ENCODE results near the gene IL1RAP. TPM values are rescaled to one million over a fixed set of nuclear protein-coding genes. Genes with fewer than 3 reads are reported as not detected.

IL1RAP gene
- total RNA-seq, 1 donor from 2014 or later, result 107 TPM

GRCh38 chr3:190614226-190615059, 100.6 kb downstream of the IL1RAP start:
- no peak for DNase-seq (ENCODE audit: low spot score)

- no peak for DNase-seq (ENCODE audit: low spot score)
These were observed 101.1 kb downstream of the IL1RAP start for GRCh38 chr3:190615060-190615384.

GRCh38 chr3:190615607-190616006, 101.7 kb downstream of the IL1RAP start:
- DNase-seq (ENCODE audit: low spot score), result no peak

- no peak for DNase-seq (ENCODE audit: low spot score)
These were observed 102.8 kb downstream of the IL1RAP start for GRCh38 chr3:190616637-190617036.

GRCh38 chr3:190617185-190617584, 103.3 kb downstream of the IL1RAP start:
- peak; percentile 41 for DNase-seq (ENCODE audit: low spot score)

GRCh38 chr3:190618330-190619030, 104.6 kb downstream of the IL1RAP start:
- DNase-seq (ENCODE audit: low spot score), result peak; percentile 8

- no peak for DNase-seq (ENCODE audit: low spot score)
These were observed 105.5 kb downstream of the IL1RAP start for GRCh38 chr3:190619353-190619752.

GRCh38 chr3:190619761-190620160, 105.9 kb downstream of the IL1RAP start:
- DNase-seq (ENCODE audit: low spot score), result no peak

- DNase-seq (ENCODE audit: low spot score), result peak; percentile 15
These were observed 107.2 kb downstream of the IL1RAP start for GRCh38 chr3:190620886-190621608.

GRCh38 chr3:190621927-190622326, 108.0 kb downstream of the IL1RAP start:
- DNase-seq (ENCODE audit: low spot score), result peak; percentile 21

GRCh38 chr3:190624282-190624681, 110.4 kb downstream of the IL1RAP start:
- DNase-seq (ENCODE audit: low spot score), result no peak

- no peak for DNase-seq (ENCODE audit: low spot score)
These were observed 113.2 kb downstream of the IL1RAP start for GRCh38 chr3:190626951-190627620.

GRCh38 chr3:190629088-190629487, 115.2 kb downstream of the IL1RAP start:
- DNase-seq (ENCODE audit: low spot score), result no peak

- DNase-seq (ENCODE audit: low spot score), result no peak
These were observed 117.4 kb downstream of the IL1RAP start for GRCh38 chr3:190631295-190631694.

GRCh38 chr3:190641564-190641963, 127.7 kb downstream of the IL1RAP start:
- no peak for DNase-seq (ENCODE audit: low spot score)

- no peak for DNase-seq (ENCODE audit: low spot score)
These were observed 128.1 kb downstream of the IL1RAP start for GRCh38 chr3:190642016-190642415.

- no peak for DNase-seq (ENCODE audit: low spot score)
These were observed 130.2 kb downstream of the IL1RAP start for GRCh38 chr3:190644035-190644434.

- DNase-seq (ENCODE audit: low spot score), result no peak
These were observed 130.9 kb downstream of the IL1RAP start for GRCh38 chr3:190644766-190645165.

GRCh38 chr3:190645932-190646460, 132.1 kb downstream of the IL1RAP start:
- no peak for DNase-seq (ENCODE audit: low spot score)

- DNase-seq (ENCODE audit: low spot score), result peak; percentile 1
These were observed 133.1 kb downstream of the IL1RAP start for GRCh38 chr3:190646996-190647395.

GRCh38 chr3:190655933-190656332, 142.0 kb downstream of the IL1RAP start:
- DNase-seq (ENCODE audit: low spot score), result no peak

- no peak for DNase-seq (ENCODE audit: low spot score)
These were observed 144.2 kb downstream of the IL1RAP start for GRCh38 chr3:190658106-190658505.
